ENCODE data around the gene CTNND2.

Gene CTNND2

GRCh38 chr5:11483630-11484029, 420.6 kb downstream of the CTNND2 start:
- H3K4me3 ChIP-seq (ENCODE audit: low read depth, low read length), result no peak overlapping the region
- no peak for DNase-seq (ENCODE audit: low read depth)
- no peak for TF ChIP-seq CTCF (conservative IDR thresholded peaks at IDR 0.05; ENCODE audit: low read depth, low read length)

GRCh38 chr5:11482011-11482410, 422.2 kb downstream of the CTNND2 start:
- TF ChIP-seq CTCF (conservative IDR thresholded peaks at IDR 0.05; ENCODE audit: low read depth, low read length), result no peak
- H3K4me3 ChIP-seq (ENCODE audit: low read depth, low read length), result no peak overlapping the region
- no peak for DNase-seq (ENCODE audit: low read depth)

- no peak for TF ChIP-seq CTCF (conservative IDR thresholded peaks at IDR 0.05; ENCODE audit: low read depth, low read length)
- DNase-seq (ENCODE audit: low read depth), result peak; percentile 1
Observed at GRCh38 chr5:11477786-11478185, 426.5 kb downstream of the CTNND2 start.

GRCh38 chr5:11476866-11477265, 427.4 kb downstream of the CTNND2 start:
- no peak overlapping the region for H3K4me3 ChIP-seq (ENCODE audit: low read depth, low read length)
- no peak for DNase-seq (ENCODE audit: low read depth)
- no peak for TF ChIP-seq CTCF (conservative IDR thresholded peaks at IDR 0.05; ENCODE audit: low read depth, low read length)

More at GRCh38 chr5:11477786-11478185, 426.5 kb downstream of the CTNND2 start:
- no peak overlapping the region for H3K4me3 ChIP-seq (ENCODE audit: low read depth, low read length)

- TF ChIP-seq CTCF (conservative IDR thresholded peaks at IDR 0.05; ENCODE audit: low read depth, low read length), result no peak
- no peak for DNase-seq (ENCODE audit: low read depth)
Observed at GRCh38 chr5:11468334-11469039, 435.8 kb downstream of the CTNND2 start.

GRCh38 chr5:11467588-11467987, 436.7 kb downstream of the CTNND2 start:
- H3K4me3 ChIP-seq (ENCODE audit: low read depth, low read length), result no peak overlapping the region
- no peak for DNase-seq (ENCODE audit: low read depth)
- no peak for TF ChIP-seq CTCF (conservative IDR thresholded peaks at IDR 0.05; ENCODE audit: low read depth, low read length)

More at GRCh38 chr5:11468334-11469039, 435.8 kb downstream of the CTNND2 start:
- H3K4me3 ChIP-seq (ENCODE audit: low read depth, low read length), result no peak overlapping the region

GRCh38 chr5:11459716-11460115, 444.5 kb downstream of the CTNND2 start:
- no peak for DNase-seq (ENCODE audit: low read depth)
- H3K4me3 ChIP-seq (ENCODE audit: low read depth, low read length), result no peak overlapping the region
- no peak for TF ChIP-seq CTCF (conservative IDR thresholded peaks at IDR 0.05; ENCODE audit: low read depth, low read length)
